GM12874 (cell line): ENCODE results near the gene AMOTL1.

Experiments
- CTCF ChIP-seq: IDR thresholded peaks from 2 replicates; pipeline ENCODE4 v1.5.1; 2011; ENCODE audit warnings: low read depth, mild to moderate bottlenecking, control low read depth, low read length, moderate library complexity; ENCODE audit not compliant: insufficient read depth

AMOTL1 gene

DNA sequence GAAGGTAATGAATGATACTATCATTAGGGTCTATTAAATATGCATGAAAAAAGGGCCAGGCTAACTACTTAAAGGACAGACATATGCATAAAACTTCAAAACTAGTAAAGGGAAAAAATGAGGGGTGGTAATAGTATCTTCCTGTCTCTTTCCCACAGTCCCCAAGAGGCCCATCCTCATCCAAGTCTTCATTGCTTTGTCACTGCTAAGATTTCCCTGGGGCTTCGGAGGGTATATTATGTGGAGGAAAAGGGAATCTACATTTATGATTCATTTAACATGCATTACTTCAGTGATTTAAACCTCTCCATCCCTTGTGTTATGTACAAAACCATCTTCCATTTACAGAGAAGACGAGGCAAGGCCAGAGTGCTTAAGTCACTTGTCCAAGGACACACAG, 139.1 kb downstream of the AMOTL1 start:
- TF ChIP-seq CTCF = no peak

GRCh38 chr11:94909371-94909820, 141.2 kb downstream of the AMOTL1 start:
- no peak for TF ChIP-seq CTCF

- no peak for TF ChIP-seq CTCF
Observed at GRCh38 chr11:94910270-94910669, 142.1 kb downstream of the AMOTL1 start.

GRCh38 chr11:94910779-94911178, 142.6 kb downstream of the AMOTL1 start:
- TF ChIP-seq CTCF = no peak

DNA sequence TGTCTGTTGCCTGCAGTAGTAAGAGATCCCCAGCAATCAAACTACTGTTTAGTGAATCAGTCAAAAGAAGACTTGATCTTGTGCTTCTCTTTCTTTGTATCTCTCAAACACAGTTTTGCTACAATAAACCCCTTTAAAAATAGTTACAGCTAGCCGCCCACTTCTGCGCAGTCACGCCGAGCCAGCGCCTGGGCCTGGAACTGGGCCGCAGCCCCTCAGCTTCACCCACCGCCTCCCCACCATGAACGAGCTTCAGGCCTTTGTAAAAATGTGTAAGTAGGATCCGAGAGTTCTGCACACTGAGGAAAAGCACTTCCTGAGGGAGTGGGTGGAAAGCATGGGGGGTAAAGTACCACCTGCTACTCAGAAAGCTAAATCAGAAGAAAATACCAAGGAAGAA, 144.7 kb downstream of the AMOTL1 start:
- TF ChIP-seq CTCF = no peak

DNA sequence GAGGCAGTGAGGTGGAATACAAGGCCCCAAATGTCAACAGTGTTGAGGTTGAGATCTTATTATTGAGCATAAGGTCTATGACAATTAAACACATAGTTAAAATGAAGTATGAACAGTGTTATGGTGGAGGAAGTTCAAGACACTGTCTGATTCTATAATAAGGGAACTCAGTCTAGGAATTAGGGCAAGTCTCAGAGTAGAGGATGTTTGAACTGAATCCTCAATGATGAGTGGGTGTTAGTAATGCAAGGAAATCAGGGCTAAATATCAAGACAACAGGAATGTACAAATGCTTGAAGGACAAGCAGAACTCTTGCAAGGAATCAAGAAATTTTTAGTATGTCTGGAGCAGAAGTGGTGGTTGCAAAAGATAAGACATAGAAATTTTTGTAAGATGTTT, 152.2 kb downstream of the AMOTL1 start:
- TF ChIP-seq CTCF = no peak

- TF ChIP-seq CTCF = no peak
Observed at GRCh38 chr11:94922321-94923003, 154.3 kb downstream of the AMOTL1 start.
